Activated naive CD4-positive, alpha-beta T cell treated with Interleukin-2 at 50 U/mL for 16 hours (primary cell): Measurements from ENCODE around the gene SMC6.

Experiments
- DNase-seq: peaks from one replicate; pipeline ENCODE4 v3.0.0-alpha.2; 2020

Gene SMC6

GRCh38 chr2:17763641-17764333, 10.2 kb upstream of the SMC6 start:
- DNase-seq, result no peak

- no peak for DNase-seq
These were observed 8.8 kb upstream of the SMC6 start for GRCh38 chr2:17762451-17762850.

- no peak for DNase-seq
These were observed 6.2 kb upstream of the SMC6 start for GRCh38 chr2:17759805-17760204.

- no peak for DNase-seq
These were observed 4.5 kb upstream of the SMC6 start for GRCh38 chr2:17758118-17758517.

GRCh38 chr2:17757321-17757720, 3.7 kb upstream of the SMC6 start:
- no peak for DNase-seq

- no peak for DNase-seq
These were observed 3.1 kb upstream of the SMC6 start for GRCh38 chr2:17756668-17757067.

GRCh38 chr2:17754773-17755425, 1.3 kb upstream of the SMC6 start:
- DNase-seq, result no peak

GRCh38 chr2:17752892-17753802, 463 bp downstream of the SMC6 start:
- DNase-seq, result peak; percentile 49

- no peak for DNase-seq
These were observed 1.4 kb downstream of the SMC6 start for GRCh38 chr2:17752246-17752645.

- DNase-seq, result no peak
These were observed 3.7 kb downstream of the SMC6 start for GRCh38 chr2:17749753-17750438.

GRCh38 chr2:17748745-17749144, 4.9 kb downstream of the SMC6 start:
- no peak for DNase-seq

- DNase-seq, result no peak
These were observed 5.7 kb downstream of the SMC6 start for GRCh38 chr2:17747684-17748452.

GRCh38 chr2:17740203-17740602, 13.4 kb downstream of the SMC6 start:
- DNase-seq, result no peak

- no peak for DNase-seq
These were observed 16.6 kb downstream of the SMC6 start for GRCh38 chr2:17736989-17737388.

- DNase-seq, result no peak
These were observed 17.7 kb downstream of the SMC6 start for GRCh38 chr2:17735864-17736263.

- DNase-seq, result no peak
These were observed 20.0 kb downstream of the SMC6 start for GRCh38 chr2:17733599-17733998.

GRCh38 chr2:17729880-17730279, 23.7 kb downstream of the SMC6 start:
- DNase-seq, result no peak

GRCh38 chr2:17728210-17728609, 25.4 kb downstream of the SMC6 start:
- DNase-seq, result no peak

- DNase-seq, result no peak
These were observed 33.8 kb downstream of the SMC6 start for GRCh38 chr2:17719562-17720371.

- no peak for DNase-seq
These were observed 34.9 kb downstream of the SMC6 start for GRCh38 chr2:17718689-17719088.

- no peak for DNase-seq
These were observed 35.9 kb downstream of the SMC6 start for GRCh38 chr2:17717666-17718065.
